Fibroblast of mammary gland (primary cell): ENCODE measurements around the gene AKAP6.

Experiments used
- DNase-seq: peaks from one replicate; pipeline ENCODE4 v3.0.0-alpha.2; 2010; ENCODE audit warnings: low read depth
- H3K4me3 ChIP-seq: 2 replicates; pipeline ENCODE4 v1.5.1; 2011; ENCODE audit warnings: low read depth, mild to moderate bottlenecking, low read length, moderate library complexity; ENCODE audit not compliant: control insufficient read depth
- CTCF ChIP-seq: conservative IDR thresholded peaks from 2 replicates; pipeline ENCODE4 v1.5.1; 2011; ENCODE audit warnings: low read depth, low read length, inconsistent platforms; ENCODE audit not compliant: control insufficient read depth, insufficient read depth

The AKAP6 gene

GRCh38 chr14:32537166-32537565 lies 208.1 kb downstream of the AKAP6 start:
- no peak overlapping the region for H3K4me3 ChIP-seq
- DNase-seq, result no peak
- TF ChIP-seq CTCF, result no peak

DNA sequence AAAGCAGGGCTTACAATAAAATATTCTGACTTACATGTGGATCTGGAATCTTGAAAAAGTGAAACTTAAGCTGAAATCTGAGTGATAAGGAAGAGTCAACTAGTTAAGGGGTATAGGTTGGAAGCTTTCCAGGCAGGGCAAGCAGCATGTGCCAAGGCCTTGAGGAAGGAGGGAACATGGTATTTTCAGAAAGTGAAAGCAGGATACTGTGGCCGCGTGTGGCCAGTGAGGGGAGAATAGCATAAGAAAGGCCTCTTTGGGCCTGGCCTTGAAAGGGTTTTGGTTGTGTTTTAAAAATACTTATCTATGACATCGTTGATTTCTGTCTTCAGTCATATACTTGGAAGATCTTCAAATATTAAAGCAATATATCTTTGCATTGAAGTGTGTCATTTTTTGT lies 213.4 kb downstream of the AKAP6 start:
- no peak for DNase-seq
- H3K4me3 ChIP-seq, result no peak overlapping the region
- TF ChIP-seq CTCF, result no peak

DNA sequence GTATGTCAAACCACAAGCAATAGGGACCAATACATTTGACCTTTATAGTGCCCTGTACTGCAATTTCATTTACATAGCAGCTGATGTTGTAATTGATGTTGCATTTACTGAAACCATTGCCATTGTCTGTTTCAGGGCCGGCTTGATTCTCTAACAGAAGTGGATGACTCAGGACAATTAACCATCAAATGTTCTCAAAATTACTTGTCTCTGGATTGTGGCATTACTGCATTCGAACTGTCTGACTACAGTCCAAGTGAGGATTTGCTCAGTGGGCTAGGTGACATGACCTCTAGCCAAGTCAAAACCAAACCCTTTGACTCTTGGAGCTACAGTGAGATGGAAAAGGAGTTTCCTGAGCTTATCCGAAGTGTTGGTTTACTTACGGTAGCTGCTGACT lies 216.0 kb downstream of the AKAP6 start:
- TF ChIP-seq CTCF, result no peak
- DNase-seq, result peak; percentile 7
- H3K4me3 ChIP-seq, result no peak overlapping the region

DNA sequence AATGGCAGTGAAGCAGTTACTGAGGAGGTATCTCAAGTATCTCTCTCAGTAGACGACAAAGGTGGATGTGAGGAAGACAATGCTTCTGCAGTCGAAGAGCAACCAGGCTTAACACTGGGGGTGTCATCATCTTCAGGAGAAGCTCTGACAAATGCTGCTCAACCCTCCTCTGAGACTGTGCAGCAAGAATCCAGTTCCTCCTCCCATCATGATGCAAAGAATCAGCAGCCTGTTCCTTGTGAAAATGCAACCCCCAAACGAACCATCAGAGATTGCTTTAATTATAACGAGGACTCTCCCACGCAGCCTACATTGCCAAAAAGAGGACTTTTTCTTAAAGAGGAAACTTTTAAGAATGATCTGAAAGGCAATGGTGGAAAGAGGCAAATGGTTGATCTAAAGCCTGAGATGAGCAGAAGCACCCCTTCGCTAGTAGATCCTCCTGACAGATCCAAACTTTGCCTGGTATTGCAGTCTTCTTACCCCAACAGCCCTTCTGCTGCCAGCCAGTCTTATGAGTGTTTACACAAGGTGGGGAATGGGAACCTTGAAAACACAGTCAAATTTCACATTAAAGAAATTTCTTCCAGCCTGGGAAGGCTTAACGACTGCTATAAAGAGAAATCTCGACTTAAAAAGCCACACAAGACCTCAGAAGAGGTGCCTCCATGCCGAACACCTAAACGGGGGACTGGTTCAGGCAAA lies 216.6 kb downstream of the AKAP6 start:
- no peak overlapping the region for H3K4me3 ChIP-seq
- no peak for TF ChIP-seq CTCF

DNA sequence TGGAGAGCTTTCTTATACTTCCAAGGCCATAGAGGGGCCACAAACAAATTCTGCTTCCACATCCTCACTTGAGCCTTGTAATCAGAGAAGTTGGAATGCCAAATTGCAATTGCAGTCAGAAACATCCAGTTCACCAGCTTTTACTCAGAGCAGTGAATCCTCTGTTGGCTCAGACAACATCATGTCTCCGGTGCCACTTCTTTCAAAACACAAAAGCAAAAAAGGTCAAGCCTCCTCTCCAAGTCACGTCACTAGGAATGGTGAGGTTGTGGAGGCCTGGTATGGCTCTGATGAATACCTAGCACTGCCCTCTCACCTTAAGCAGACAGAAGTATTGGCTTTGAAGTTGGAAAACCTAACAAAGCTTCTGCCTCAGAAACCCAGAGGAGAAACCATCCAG lies 217.1 kb downstream of the AKAP6 start:
- TF ChIP-seq CTCF, result no peak
- no peak for DNase-seq
- no peak overlapping the region for H3K4me3 ChIP-seq

More for the DNA sequence above, 216.6 kb downstream of the AKAP6 start:
- DNase-seq, result no peak

DNA sequence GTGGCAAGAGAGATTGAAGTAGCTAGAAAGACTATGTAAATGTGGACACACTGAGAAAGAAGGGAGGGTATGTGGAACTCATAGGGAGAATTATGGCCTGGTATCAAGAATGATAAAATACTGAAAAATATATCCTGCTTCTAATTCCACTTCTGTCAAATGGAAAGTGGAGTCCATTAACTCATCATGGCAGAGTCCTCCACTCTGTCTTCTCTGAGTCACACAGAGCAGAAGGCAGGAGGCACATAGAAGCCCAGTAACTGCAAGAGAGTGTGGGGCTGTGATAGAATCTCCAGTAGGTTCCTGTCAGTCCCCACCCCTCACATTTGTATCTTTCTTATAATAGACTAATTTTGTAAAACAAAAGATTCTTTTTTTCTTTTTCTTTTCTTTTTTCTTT lies 223.7 kb downstream of the AKAP6 start:
- no peak overlapping the region for H3K4me3 ChIP-seq
- TF ChIP-seq CTCF, result no peak
- DNase-seq, result no peak

DNA sequence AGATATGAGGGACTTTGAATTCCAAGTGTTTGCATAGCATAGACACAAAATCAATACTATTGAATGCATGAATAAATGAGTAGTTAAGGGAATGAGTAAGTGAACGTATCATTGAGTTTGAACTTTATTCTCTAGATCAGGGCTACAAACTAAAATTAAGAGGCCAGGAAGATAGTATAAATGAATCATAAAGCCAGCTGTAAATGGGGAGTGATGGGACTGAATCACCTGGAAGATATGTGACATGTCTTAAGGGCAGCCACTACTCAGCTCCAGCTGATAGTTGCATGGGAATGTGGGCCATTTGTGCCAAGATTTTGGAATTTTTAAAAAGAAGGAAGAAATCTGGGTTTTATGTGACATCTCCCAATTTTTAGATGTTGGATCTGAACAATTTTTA lies 229.9 kb downstream of the AKAP6 start:
- TF ChIP-seq CTCF, result no peak

More for the DNA sequence above, 229.9 kb downstream of the AKAP6 start:
- H3K4me3 ChIP-seq, result no peak overlapping the region
- peak; percentile 20 for DNase-seq
